Measurements from ENCODE around the gene ADAMTS20. TPM values are rescaled to one million over a fixed set of nuclear protein-coding genes. Genes with fewer than 3 reads are reported as not detected.

Gene ADAMTS20
- total RNA-seq, 1 experiment from 2014 or later, result 2.7 TPM

- Histone ChIP-seq H3K23me2 (ENCODE audit: insufficient read length, low read depth, low read length, poor library complexity, severe bottlenecking) (no peaks in the 10 kb centered on the region), H2BK5ac (ENCODE audit: insufficient read length, low read length) (no peak overlapping the region), H4K91ac (ENCODE audit: insufficient read length, low read depth, low read length) (no peak overlapping the region), H2AK5ac (ENCODE audit: insufficient read length, low read length) (no peak overlapping the region), H3K9ac (ENCODE audit: extremely low read depth, insufficient read length, low read length) (no peak overlapping the region), H2BK15ac (ENCODE audit: low read depth, low read length) (no peak overlapping the region), H4K8ac (replicated peaks; ENCODE audit: insufficient read length, low read depth, low read length) (no peak overlapping the region), H2BK12ac (ENCODE audit: insufficient read length, low read depth, low read length) (no peak overlapping the region), H3K79me1 (ENCODE audit: insufficient read depth, low read depth, low read length, poor library complexity, severe bottlenecking) (no peaks in the 10 kb centered on the region), H2BK20ac (ENCODE audit: low read depth, low read length, poor library complexity, severe bottlenecking) (no peak overlapping the region), H3K79me2 (ENCODE audit: insufficient read depth, low read length) (no peaks in the 10 kb centered on the region), H3K14ac (ENCODE audit: insufficient read depth, low read length) (no peak overlapping the region), H3K23ac (ENCODE audit: insufficient read length, low read depth, low read length) (no peak overlapping the region), H3K4ac (ENCODE audit: low read depth, low read length) (no peak overlapping the region), H3K18ac (ENCODE audit: insufficient read length, low read depth, low read length) (no peak overlapping the region), H3K56ac (ENCODE audit: insufficient read length, low read depth, low read length) (no peak overlapping the region), H3K27me3 (ENCODE audit: insufficient read depth, low read length) (no peaks in the 10 kb centered on the region), H3T11ph (ENCODE audit: low read length) (no peak overlapping the region), H2BK120ac (ENCODE audit: low read depth, low read length, poor library complexity, severe bottlenecking) (no peak overlapping the region), H3K4me2 (ENCODE audit: insufficient read depth, insufficient read length, low read length) (no peak overlapping the region), H4K5ac (ENCODE audit: insufficient read length, low read depth, low read length) (no peak overlapping the region), H4K20me1 (ENCODE audit: control insufficient read depth, insufficient read depth, insufficient read length) (no peaks in the 10 kb centered on the region), H3K4me1 (ENCODE audit: insufficient read depth, low read length) (peaks cover 2% of the 10 kb centered on the region; the same call in 1 of the 2 replicates), H2AFZ (ENCODE audit: low read length) (no peak overlapping the region), H3K27ac (ENCODE audit: insufficient read length, low read depth, low read length) (no peak overlapping the region), H3K9me3 (ENCODE audit: control insufficient read depth, low read depth, low read length) (no peaks in the 10 kb centered on the region)
- H3K36me3 Mint-ChIP-seq (ENCODE audit: insufficient read depth in 1 of 3, low read depth in 3 of 3), result peaks cover 0 to 4% (median 0%) of the 10 kb centered on the region in 3 experiments; a peak in 1 of 7 replicates
- no peaks in the 10 kb centered on the region; a peak in 2 of 5 replicates for H3K9me3 Mint-ChIP-seq
- no peak overlapping the region for H3K4me3 Mint-ChIP-seq
- DNase-seq, result no peak
- no peak overlapping the region for H3K27ac Mint-ChIP-seq
- TF ChIP-seq CTCF (conservative IDR thresholded peaks at IDR 0.05), result no peak
- no peaks in the 10 kb centered on the region for H3K27me3 Mint-ChIP-seq (ENCODE audit: low read depth)
- H3K4me1 Mint-ChIP-seq, result peaks cover 5% of the 10 kb centered on the region in 2 experiments; a peak in 3 of 4 replicates
These were observed 135.0 kb downstream of the ADAMTS20 start for GRCh38 chr12:43416981-43417380.
